Activated CD8-positive, alpha-beta T cell treated with anti-CD3 and anti-CD28 coated beads, Interleukin-2, amount 10 ng/mL, durations not matched to agents 7 days and 5 days (primary cell): ENCODE results near the gene C16orf46. TPM values are rescaled to one million over a fixed set of nuclear protein-coding genes. Genes with fewer than 3 reads are reported as not detected.
A peak's percentile ranks its signal among the peaks of the same experiment; 100 is the strongest.

Experiments used
- ATAC-seq: fragments of 150-1000 bp; cut with Tn5 transposase; one replicate; pipeline ENCODE4 v1.10.0; 2021; ENCODE audit warnings: moderate library complexity
- CTCF ChIA-PET: fragments of 350-600 bp; sonication (Branson Sonifier 250); formaldehyde crosslinking; loops from one replicate; lab custom pipeline; 2021; ENCODE audit warnings: antibody characterized with exemption; lab: Charles Lee
- POLR2A ChIA-PET: fragments of 350-600 bp; sonication (Branson Sonifier 250); formaldehyde crosslinking; loops from one replicate; lab custom pipeline; 2021; ENCODE audit warnings: antibody characterized with exemption; lab: Charles Lee
- DNase-seq: peaks from one replicate; pipeline ENCODE4 v3.0.0-alpha.2; 2020
- H3K27ac Mint-ChIP-seq: one replicate; pipeline ENCODE4 v1.8.0; 2021; ENCODE audit warnings: mild to moderate bottlenecking, mixed read lengths
- H3K27me3 Mint-ChIP-seq: one replicate; pipeline ENCODE4 v1.8.0; 2021; ENCODE audit warnings: low read depth, mixed read lengths
- H3K36me3 Mint-ChIP-seq: one replicate; pipeline ENCODE4 v1.8.0; 2021; ENCODE audit warnings: low read depth, mixed read lengths
- H3K4me1 Mint-ChIP-seq: one replicate; pipeline ENCODE4 v1.8.0; 2021; ENCODE audit warnings: low read depth, mixed read lengths
- H3K4me3 Mint-ChIP-seq: one replicate; pipeline ENCODE4 v1.8.0; 2021; ENCODE audit warnings: mild to moderate bottlenecking, mixed read lengths
- H3K9me3 Mint-ChIP-seq: one replicate; pipeline ENCODE4 v1.8.0; 2022; ENCODE audit warnings: mixed read lengths; ENCODE audit not compliant: insufficient read depth
- total RNA-seq, 2 experiments: library from RNA; stranded (reverse); gene quantifications; one replicate each; pipeline ENCODE4 v1.2.3, GENCODE V29; 2021

The C16orf46 gene
- total RNA-seq, 2 experiments from 2014 or later = 0.23 TPM; not detected in 1

DNA sequence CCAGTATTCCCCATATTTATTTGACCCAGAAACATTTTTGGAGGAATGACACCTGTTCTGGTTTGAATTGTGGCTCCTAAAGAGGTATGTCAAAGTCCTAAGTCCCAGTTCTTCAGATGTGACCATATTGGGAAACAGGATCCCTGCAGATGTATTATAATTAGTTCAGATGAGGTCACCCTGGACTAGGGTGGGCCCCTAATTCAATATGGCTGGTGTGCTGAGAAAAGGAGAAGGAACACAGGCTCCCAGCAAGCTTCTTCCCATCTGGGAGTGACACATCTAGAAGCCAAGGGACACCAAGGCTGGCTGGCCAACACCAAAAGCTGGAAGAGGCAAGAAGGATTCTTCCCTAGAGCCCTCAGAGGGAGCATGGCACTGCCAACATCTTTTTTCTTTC lies 22.9 kb upstream of the C16orf46 start:
- DNase-seq (no peak), ATAC-seq (no peak)
- Mint-ChIP-seq H3K27ac (no peak overlapping the region), H3K4me1 (peaks cover 8% of the 10 kb centered on the region), H3K36me3 (no peaks in the 10 kb centered on the region), H3K4me3 (no peak overlapping the region), H3K27me3 (peaks cover 4% of the 10 kb centered on the region), H3K9me3 (no peaks in the 10 kb centered on the region)
- ChIA-PET POLR2A (no interaction called here), CTCF (no interaction called here)

DNA sequence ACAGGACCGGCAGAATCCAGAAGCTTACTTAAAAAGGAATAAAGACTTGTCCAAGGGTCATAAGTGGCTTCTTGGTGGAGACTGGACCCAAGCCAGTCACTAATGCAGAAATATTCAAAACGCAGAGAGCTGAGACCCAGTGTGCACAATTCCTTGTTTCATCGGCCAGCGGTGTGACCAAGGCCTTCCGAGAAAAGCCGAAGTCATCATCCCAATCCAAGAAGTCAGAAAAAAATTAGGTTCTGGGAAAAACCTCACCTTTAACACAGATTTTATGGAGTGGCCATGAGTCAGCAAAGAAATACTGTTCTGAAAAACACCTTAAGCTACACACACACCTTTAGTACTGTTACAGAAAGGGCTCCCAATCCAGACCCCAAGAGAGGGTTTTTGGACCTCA lies 20.2 kb upstream of the C16orf46 start:
- no peaks in the 10 kb centered on the region for H3K9me3 Mint-ChIP-seq
- POLR2A ChIA-PET = interaction anchor here (2.9 kb wide), 1 partner anchor 21 kb away, joined by 10 read pairs; the partner anchor contains the start of gene C16orf46

DNA sequence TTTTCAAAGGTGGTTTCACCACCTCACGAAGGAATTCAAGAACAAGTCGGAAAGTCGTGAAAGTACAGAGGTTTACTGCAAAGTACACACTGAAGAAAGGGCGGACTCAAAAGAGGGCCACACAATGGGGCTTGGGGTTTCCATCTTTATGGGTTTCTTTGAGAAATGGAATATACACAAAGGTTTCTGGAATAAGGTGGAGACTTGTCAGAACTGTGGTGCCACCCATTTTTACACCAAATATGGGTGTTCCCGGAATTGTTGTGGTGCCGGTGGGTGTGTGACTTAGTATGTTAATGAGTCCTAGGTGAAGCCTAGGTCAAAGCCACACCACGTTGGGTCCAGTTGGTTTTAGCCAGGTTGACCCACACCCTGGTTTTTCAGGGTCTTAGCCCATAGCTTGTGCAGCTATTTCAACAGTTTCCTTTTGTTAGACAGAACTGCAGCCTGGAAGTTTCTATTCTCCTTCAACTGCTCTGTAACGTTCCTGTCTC lies 19.7 kb upstream of the C16orf46 start:
- Mint-ChIP-seq H3K4me1 (peaks cover 13% of the 10 kb centered on the region), H3K27me3 (no peaks in the 10 kb centered on the region), H3K4me3 (peak overlapping the region; percentile 74), H3K27ac (peak overlapping the region; percentile 46), H3K9me3 (no peaks in the 10 kb centered on the region), H3K36me3 (no peaks in the 10 kb centered on the region)
- DNase-seq (no peak), ATAC-seq (no peak)
- ChIA-PET POLR2A (interaction anchor here (2.9 kb wide), 1 partner anchor 21 kb away, joined by 10 read pairs; the partner anchor contains the start of gene C16orf46), CTCF (no interaction called here)

More for the DNA sequence above, 20.2 kb upstream of the C16orf46 start:
- H3K27me3 Mint-ChIP-seq = no peaks in the 10 kb centered on the region
- H3K4me1 Mint-ChIP-seq = peaks cover 13% of the 10 kb centered on the region
- no peak overlapping the region for H3K27ac Mint-ChIP-seq
- no peak for ATAC-seq
- H3K4me3 Mint-ChIP-seq = no peak overlapping the region
- CTCF ChIA-PET = no interaction called here
- DNase-seq = no peak
- no peaks in the 10 kb centered on the region for H3K36me3 Mint-ChIP-seq

DNA sequence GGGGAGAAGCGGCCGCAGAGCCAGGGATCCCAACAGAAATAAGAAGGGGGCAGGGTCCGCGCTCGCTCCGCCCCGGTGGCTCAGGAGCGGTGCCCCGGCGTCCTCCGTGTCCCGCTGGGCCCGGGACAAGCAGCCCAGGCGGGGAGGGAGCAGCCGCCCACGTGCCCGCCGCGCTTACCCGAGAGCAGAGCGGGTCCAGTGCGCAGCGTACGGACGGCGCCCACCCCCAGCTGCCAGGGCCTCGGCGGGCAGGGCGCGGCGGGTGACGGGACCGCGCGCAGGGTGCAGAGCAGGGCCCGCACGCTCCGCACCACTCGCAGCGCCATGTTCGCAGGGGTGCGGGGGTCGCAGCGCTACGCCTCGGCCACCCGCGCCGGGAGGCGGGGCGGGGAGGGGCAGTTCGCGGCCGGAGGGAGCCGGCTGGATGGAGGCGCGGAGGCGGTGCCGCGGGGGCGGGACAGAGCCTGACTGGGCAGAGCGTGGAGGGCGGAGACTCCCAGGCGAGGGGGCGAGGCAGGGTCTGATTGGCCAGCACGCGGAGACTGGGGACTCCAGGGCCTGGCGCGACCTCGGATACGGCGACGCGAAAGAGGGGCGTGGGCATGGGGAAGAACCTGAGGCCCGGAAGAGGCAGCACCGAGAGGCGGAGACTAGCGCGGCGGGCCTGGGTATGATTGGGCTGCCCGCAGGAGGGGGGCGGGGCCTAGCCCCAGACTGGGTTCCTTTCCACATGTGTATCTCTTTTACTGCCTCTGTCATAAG lies 19.1 kb upstream of the C16orf46 start, which contains the start of gene GCSH:
GCSH (minus strand) TSS at position 443 of the 762 bp plus-strand sequence; CDS start at position 326, 117 bp downstream.
- no peaks in the 10 kb centered on the region for H3K27me3 Mint-ChIP-seq
- no peaks in the 10 kb centered on the region for H3K9me3 Mint-ChIP-seq
- H3K4me1 Mint-ChIP-seq = peaks cover 13% of the 10 kb centered on the region
- H3K4me3 Mint-ChIP-seq = peak within 1 kb of the TSS; percentile 74
- H3K27ac Mint-ChIP-seq = peak within 1 kb of the TSS; percentile 46
- ATAC-seq = peak; percentile 99
- peak; percentile 99 for DNase-seq
- H3K36me3 Mint-ChIP-seq = no peaks in the 10 kb centered on the region
- POLR2A ChIA-PET = interaction anchor here (2.9 kb wide), 1 partner anchor 20 kb away, joined by 10 read pairs; the partner anchor contains the start of gene C16orf46
- CTCF ChIA-PET = no interaction called here

DNA sequence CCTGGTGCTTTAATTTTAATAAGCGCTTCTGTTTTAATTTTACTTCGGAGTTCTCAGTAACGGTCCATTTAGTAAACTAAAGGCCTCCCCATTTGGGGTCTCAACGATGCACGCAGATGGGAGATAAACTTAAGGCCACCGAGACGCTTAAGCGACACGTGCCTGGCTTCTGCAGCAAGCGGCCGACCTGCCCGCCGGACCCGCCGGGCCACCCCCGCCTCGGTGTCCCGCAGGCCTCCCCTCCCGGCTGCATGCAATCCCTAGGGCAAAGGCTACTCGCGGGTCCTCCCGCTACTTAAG lies 18.6 kb upstream of the C16orf46 start:
- Mint-ChIP-seq H3K27ac (no peak overlapping the region), H3K4me3 (peak overlapping the region; percentile 74), H3K27me3 (no peaks in the 10 kb centered on the region), H3K36me3 (no peaks in the 10 kb centered on the region), H3K9me3 (no peaks in the 10 kb centered on the region), H3K4me1 (peaks cover 13% of the 10 kb centered on the region)
- no peak for ATAC-seq
- DNase-seq = no peak
- ChIA-PET POLR2A (no interaction called here), CTCF (interaction anchor here (0.7 kb wide), 1 partner anchor 19 kb away, joined by 4 read pairs; no protein-coding TSS in a partner anchor)

GRCh38 chr16:81094771-81095251 lies 17.8 kb upstream of the C16orf46 start:
- no peak for ATAC-seq
- ChIA-PET POLR2A (no interaction called here), CTCF (interaction anchor here (0.7 to 0.9 kb wide), 2 partner anchors 18 to 59 kb away, joined by 4 read pairs; partner anchors contain the start of gene ATMIN)
- no peak for DNase-seq
- H3K27me3 Mint-ChIP-seq = no peaks in the 10 kb centered on the region
- no peak overlapping the region for H3K27ac Mint-ChIP-seq
- peak overlapping the region; percentile 74 for H3K4me3 Mint-ChIP-seq
- H3K9me3 Mint-ChIP-seq = no peaks in the 10 kb centered on the region
- H3K4me1 Mint-ChIP-seq = peaks cover 13% of the 10 kb centered on the region
- H3K36me3 Mint-ChIP-seq = no peaks in the 10 kb centered on the region

GRCh38 chr16:81088836-81089235 lies 11.8 kb upstream of the C16orf46 start:
- no peaks in the 10 kb centered on the region for H3K4me1 Mint-ChIP-seq
- ChIA-PET POLR2A (no interaction called here), CTCF (interaction anchor here (1.3 kb wide), 1 partner anchor 12 kb away, joined by 4 read pairs; the partner anchor contains the start of gene C16orf46)
- no peaks in the 10 kb centered on the region for H3K36me3 Mint-ChIP-seq
- no peak for ATAC-seq
- H3K27me3 Mint-ChIP-seq = no peaks in the 10 kb centered on the region
- H3K27ac Mint-ChIP-seq = no peak overlapping the region
- no peaks in the 10 kb centered on the region for H3K9me3 Mint-ChIP-seq
- no peak overlapping the region for H3K4me3 Mint-ChIP-seq
- no peak for DNase-seq

DNA sequence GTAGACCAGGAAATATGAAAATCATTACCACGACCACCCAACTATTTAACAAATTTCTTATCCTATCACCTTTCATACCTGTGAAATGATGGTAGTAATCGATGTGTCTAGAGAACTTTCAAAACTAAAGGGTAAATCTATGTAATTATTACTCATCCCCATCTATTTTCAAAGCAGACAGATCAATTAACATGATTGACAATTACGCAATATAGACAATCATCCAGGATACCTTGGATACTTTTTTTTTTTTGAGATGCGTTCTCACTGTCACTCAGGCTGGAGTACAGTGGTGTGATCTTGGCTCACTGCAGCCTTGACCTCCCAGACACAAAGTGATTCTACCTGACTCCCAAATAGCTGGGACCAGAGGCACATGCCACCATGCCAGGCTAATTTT lies 4.0 kb upstream of the C16orf46 start:
- ChIA-PET CTCF (no interaction called here), POLR2A (no interaction called here)
- ATAC-seq (no peak), DNase-seq (no peak)
- Mint-ChIP-seq H3K4me1 (peaks cover 4% of the 10 kb centered on the region), H3K36me3 (no peaks in the 10 kb centered on the region), H3K27me3 (no peaks in the 10 kb centered on the region), H3K9me3 (no peaks in the 10 kb centered on the region), H3K27ac (no peak overlapping the region), H3K4me3 (no peak overlapping the region)

GRCh38 chr16:81080233-81080632 lies 3.2 kb upstream of the C16orf46 start:
- H3K27ac Mint-ChIP-seq = no peak overlapping the region
- no peaks in the 10 kb centered on the region for H3K27me3 Mint-ChIP-seq
- H3K4me3 Mint-ChIP-seq = no peak overlapping the region
- no peak for DNase-seq
- ChIA-PET CTCF (no interaction called here), POLR2A (no interaction called here)
- H3K36me3 Mint-ChIP-seq = no peaks in the 10 kb centered on the region
- no peak for ATAC-seq
- no peaks in the 10 kb centered on the region for H3K9me3 Mint-ChIP-seq
- peaks cover 6% of the 10 kb centered on the region for H3K4me1 Mint-ChIP-seq

- Mint-ChIP-seq H3K27ac (no peak overlapping the region), H3K36me3 (no peaks in the 10 kb centered on the region), H3K9me3 (no peaks in the 10 kb centered on the region), H3K27me3 (no peaks in the 10 kb centered on the region), H3K4me3 (no peak overlapping the region), H3K4me1 (peaks cover 11% of the 10 kb centered on the region)
- ATAC-seq = peak; percentile 86
- ChIA-PET CTCF (interaction anchor here (0.6 to 9.0 kb wide), 10 partner anchors 12 to 550 kb away, joined by 3 to 107 read pairs (median 4); partner anchors contain the start of gene ATMIN), POLR2A (interaction anchor here (0.6 to 2.7 kb wide), 10 partner anchors 10 to 238 kb away, joined by 3 to 29 read pairs (median 6); partner anchors contain the start of genes ATMIN, CENPN, CMC2 and GAN)
- DNase-seq = peak; percentile 93
Observed at GRCh38 chr16:81076566-81077075, 417 bp downstream of the C16orf46 start.

DNA sequence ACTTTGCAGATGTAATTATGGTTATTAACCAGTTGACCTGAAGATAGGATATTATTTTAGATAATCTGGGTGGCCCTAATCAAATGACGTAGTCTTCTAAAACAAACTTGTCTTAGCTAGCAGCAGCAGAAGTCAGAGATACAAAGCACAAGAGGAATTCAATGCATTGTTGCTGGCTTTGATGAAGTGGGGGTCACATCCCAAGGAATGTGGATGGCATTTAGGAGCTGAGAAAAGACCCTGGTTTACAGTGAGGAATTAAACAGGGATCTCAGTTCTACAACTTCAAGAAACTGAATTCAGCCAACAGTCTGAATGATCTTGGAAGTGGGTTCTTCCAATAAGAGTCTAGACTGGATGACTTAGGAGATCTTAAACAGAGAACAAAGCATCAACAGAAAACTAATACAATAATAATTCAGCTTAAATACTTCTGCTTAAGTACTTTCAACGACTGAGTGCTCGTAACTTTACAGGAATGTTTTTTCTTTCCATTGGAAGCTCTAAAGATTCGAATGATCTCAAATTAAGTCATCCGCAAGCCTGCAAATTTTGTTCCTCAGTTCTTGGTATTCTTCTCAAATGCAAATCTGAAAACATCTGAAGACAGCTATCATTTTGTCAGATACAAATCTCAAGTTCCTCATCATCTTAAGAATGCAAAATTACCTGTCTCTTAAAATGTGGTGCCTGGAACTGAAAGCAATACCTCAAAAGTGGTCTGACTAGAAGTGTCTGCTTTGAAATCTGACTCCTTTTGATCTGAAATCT lies 3.3 kb downstream of the C16orf46 start:
- Mint-ChIP-seq H3K27ac (no peak overlapping the region), H3K9me3 (no peaks in the 10 kb centered on the region), H3K36me3 (no peaks in the 10 kb centered on the region), H3K27me3 (no peaks in the 10 kb centered on the region), H3K4me1 (peaks cover 11% of the 10 kb centered on the region), H3K4me3 (no peak overlapping the region)
- POLR2A ChIA-PET = no interaction called here
- ATAC-seq (no peak), DNase-seq (no peak)
- CTCF ChIA-PET = interaction anchor here (9.0 kb wide), 1 partner anchor 38 kb away, joined by 107 read pairs; the partner anchor contains the start of gene ATMIN
